Measurements from ENCODE around the gene LRRC9.

LRRC9 gene

DNA sequence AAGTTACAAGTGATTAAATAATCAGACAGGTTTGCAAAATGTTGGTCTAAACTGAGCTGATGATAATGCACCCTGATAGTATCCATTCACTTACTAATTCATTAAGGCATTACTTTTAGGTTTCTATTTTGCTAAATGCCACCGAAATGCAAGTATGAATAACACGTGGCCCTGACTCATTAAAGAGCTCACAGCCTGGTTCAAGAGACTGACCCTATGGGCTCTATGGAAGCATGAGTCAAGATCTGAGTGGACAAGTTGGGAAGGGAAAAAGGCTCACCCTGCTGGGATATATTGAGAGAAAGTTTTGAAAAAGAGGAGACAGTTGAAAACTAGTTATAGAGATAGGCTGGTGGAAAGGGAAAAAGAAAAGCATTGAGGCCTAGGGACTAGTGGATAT lies 14.8 kb upstream of the LRRC9 start:
- no peak for TF ChIP-seq CTCF (IDR thresholded peaks at IDR 0.05)
- Histone ChIP-seq H3K9me3 (ENCODE audit: control insufficient read depth, low read length) (no peaks in the 10 kb centered on the region), H3K27ac (no peak overlapping the region), H3K4me3 (ENCODE audit: low read depth, low read length) (no peak overlapping the region), H3K36me3 (ENCODE audit: control insufficient read depth, insufficient read depth, low read length) (no peaks in the 10 kb centered on the region), H2AFZ (no peak overlapping the region), H3K4me2 (ENCODE audit: low read length) (no peak overlapping the region), H3K27me3 (ENCODE audit: control insufficient read depth, insufficient read depth, low read length) (no peaks in the 10 kb centered on the region), H3K9ac (no peak overlapping the region), H3K4me1 (no peaks in the 10 kb centered on the region), H3K79me2 (no peaks in the 10 kb centered on the region)

DNA sequence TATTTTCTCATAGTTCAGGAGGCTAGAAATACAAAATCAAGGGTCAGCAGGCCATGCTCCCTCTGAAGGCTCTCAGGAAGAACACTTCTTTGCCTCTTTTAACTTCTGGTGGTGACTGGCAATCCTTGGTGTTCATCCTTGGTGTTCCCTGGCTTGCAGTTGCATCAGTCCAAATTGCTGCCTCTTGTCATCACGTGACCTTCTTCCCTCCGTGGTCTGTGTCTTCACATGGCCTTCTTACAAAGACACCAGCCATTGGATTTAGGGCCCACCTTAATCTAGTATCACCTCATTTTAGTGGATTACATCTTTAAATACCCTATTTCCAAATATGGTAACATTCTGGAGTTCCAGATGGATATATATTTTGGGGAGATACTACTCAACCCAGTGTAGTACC lies 7.5 kb upstream of the LRRC9 start:
- Histone ChIP-seq H3K4me1 (no peaks in the 10 kb centered on the region), H3K27me3 (ENCODE audit: control insufficient read depth, insufficient read depth, low read length) (no peaks in the 10 kb centered on the region), H3K9ac (no peak overlapping the region), H3K79me2 (no peaks in the 10 kb centered on the region), H3K4me3 (ENCODE audit: low read depth, low read length) (no peak overlapping the region), H3K36me3 (ENCODE audit: control insufficient read depth, insufficient read depth, low read length) (no peaks in the 10 kb centered on the region), H2AFZ (no peak overlapping the region), H3K9me3 (ENCODE audit: control insufficient read depth, low read length) (no peaks in the 10 kb centered on the region), H3K27ac (no peak overlapping the region), H3K4me2 (ENCODE audit: low read length) (no peak overlapping the region)
- no peak for TF ChIP-seq CTCF (IDR thresholded peaks at IDR 0.05)

- no peaks in the 10 kb centered on the region for H3K27me3 ChIP-seq (ENCODE audit: control insufficient read depth, insufficient read depth, low read length)
- H3K9ac ChIP-seq = no peak overlapping the region
- no peak for TF ChIP-seq CTCF (IDR thresholded peaks at IDR 0.05)
- no peaks in the 10 kb centered on the region for H3K36me3 ChIP-seq (ENCODE audit: control insufficient read depth, insufficient read depth, low read length)
- no peaks in the 10 kb centered on the region for H3K9me3 ChIP-seq (ENCODE audit: control insufficient read depth, low read length)
- no peaks in the 10 kb centered on the region for H3K4me1 ChIP-seq
- H3K4me2 ChIP-seq (ENCODE audit: low read length) = no peak overlapping the region
- H3K27ac ChIP-seq = no peak overlapping the region
- no peak overlapping the region for H3K4me3 ChIP-seq (ENCODE audit: low read depth, low read length)
- H2AFZ ChIP-seq = no peak overlapping the region
- H3K79me2 ChIP-seq = no peaks in the 10 kb centered on the region
Observed at GRCh38 chr14:59913187-59913586, 6.8 kb upstream of the LRRC9 start.

DNA sequence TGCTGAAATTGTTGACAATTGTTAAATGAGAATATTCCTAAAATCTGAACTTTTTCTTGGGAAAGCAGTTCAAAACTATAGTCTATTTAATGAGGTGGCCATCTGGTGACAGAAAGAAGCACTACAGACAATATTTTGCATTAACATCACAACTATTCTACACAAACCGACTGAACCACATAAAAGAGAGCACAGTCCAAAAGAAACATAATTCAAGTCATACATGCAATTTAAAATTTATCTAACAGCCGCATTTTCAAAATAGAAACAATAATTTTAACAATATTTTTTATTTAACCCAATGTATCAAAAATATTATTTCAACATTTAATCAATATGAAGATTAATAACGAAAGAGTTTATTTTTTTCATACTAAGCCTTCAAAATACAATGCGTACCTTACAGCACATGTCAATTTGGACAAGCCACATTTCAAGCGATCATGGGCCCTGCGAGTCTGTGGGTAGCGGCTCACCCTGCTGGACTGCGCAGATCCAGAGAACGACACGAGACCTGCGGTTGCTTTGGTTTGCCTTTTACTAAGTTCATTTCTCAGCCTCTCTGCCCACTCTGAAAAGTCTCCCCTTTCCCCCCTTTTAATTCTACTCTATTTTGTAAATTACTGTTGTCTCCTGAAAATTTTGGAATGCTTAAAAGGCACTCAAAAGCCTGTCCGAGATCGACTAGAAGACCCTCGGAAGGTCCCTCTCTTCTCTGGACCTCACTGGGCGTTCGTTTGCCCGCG lies 947 bp upstream of the LRRC9 start:
- Histone ChIP-seq H3K4me2 (ENCODE audit: low read length) (peak overlapping the region; percentile 92), H3K27me3 (ENCODE audit: control insufficient read depth, insufficient read depth, low read length) (no peaks in the 10 kb centered on the region), H3K79me2 (no peaks in the 10 kb centered on the region), H2AFZ (peak overlapping the region; percentile 84), H3K36me3 (ENCODE audit: control insufficient read depth, insufficient read depth, low read length) (no peaks in the 10 kb centered on the region), H3K4me3 (ENCODE audit: low read depth, low read length) (peak overlapping the region; percentile 53), H3K4me1 (no peaks in the 10 kb centered on the region), H3K9me3 (ENCODE audit: control insufficient read depth, low read length) (no peaks in the 10 kb centered on the region), H3K9ac (no peak overlapping the region), H3K27ac (peak overlapping the region; percentile 50)
- TF ChIP-seq CTCF (IDR thresholded peaks at IDR 0.05) = peak; percentile 37

DNA sequence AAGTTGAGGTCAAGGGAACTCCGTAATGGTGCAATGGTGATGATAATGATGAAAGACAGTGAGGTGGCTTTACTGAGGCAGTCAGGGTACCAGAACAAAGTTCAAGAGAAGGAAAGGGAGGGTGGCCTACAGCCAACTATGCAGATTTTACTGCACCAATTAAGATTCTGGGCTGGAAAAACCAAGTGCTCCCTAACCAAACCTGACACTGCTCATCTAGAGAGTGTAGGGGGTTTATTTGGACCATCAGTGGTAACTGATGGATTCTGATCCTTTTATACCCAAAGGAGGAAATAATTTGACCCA lies 387 bp downstream of the LRRC9 start:
- Histone ChIP-seq H3K9ac (no peak overlapping the region), H3K79me2 (no peaks in the 10 kb centered on the region), H3K4me3 (ENCODE audit: low read depth, low read length) (no peak overlapping the region), H3K27me3 (ENCODE audit: control insufficient read depth, insufficient read depth, low read length) (no peaks in the 10 kb centered on the region), H3K9me3 (ENCODE audit: control insufficient read depth, low read length) (no peaks in the 10 kb centered on the region), H3K4me1 (no peaks in the 10 kb centered on the region), H2AFZ (peak overlapping the region; percentile 84), H3K36me3 (ENCODE audit: control insufficient read depth, insufficient read depth, low read length) (no peaks in the 10 kb centered on the region), H3K4me2 (ENCODE audit: low read length) (no peak overlapping the region), H3K27ac (peak overlapping the region; percentile 13)
- no peak for TF ChIP-seq CTCF (IDR thresholded peaks at IDR 0.05)
